Stimulated activated CD8-positive, alpha-beta memory T cell treated with anti-CD3 and anti-CD28 coated beads, Interleukin-7, amount 100 ng/mL, for 4 hours (primary cell): ENCODE measurements around the gene TIMM50.
"Not testable (repeated sequence)": the region's sequence is repeated elsewhere in the genome, so short reads cannot be mapped to it uniquely, and the experiment has no call there.

Experiments used
- DNase-seq, 2 donors: peaks; one replicate each; pipeline ENCODE4 v3.0.0-alpha.2; 2020; ENCODE audit warnings: low read depth in 2 of 2

TIMM50 gene

DNA sequence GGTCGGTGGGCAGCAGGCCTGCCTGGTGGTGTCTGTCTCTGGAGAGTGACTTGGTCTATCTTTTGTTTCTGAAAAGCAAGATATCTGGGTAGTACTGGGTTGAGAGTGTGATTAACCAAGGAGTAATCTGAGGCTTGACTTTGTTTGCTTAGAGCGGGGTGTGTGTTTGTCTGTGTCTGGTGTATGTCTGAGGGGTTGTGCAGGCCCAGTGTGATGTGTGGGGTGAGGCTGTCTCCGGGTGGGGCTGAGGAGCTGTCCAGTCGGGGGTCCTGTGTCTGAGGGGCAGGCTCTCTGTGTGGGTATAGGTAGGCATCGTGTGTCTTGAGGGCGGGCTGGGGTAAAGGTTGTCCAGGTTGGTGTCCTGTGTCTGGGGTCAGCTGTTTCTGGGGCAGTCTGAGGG lies 11.1 kb upstream of the TIMM50 start:
- no peak for DNase-seq

DNA sequence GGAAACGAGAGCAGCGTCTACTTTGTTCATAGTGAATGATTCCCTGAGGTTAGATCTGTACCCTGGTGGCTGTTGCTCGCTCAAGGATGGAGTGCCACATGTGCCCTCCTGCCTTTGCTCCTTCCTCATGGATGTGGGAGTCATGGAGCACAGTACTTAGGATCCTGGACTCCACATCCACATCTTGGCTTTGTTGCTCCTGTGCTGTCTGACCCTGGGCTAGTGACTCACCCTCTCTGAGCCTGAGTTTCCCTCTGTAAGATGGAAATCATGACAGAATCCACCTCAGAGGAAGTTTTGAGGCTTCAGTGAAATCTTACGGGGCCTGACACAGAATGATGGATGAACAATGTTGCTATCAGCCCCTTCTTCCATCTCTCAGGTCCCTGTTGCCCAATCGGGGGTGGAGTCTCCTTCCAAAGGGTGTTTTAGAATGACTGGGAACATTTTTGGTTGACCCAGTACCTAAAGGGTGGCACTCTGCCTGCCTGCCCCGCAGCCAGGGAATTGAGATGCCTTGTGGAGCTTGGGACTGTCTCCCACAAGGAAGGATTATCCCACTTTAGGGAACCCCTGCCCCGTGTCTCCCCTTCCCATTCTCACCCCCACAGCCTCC lies 9.8 kb upstream of the TIMM50 start:
- no peak for DNase-seq

DNA sequence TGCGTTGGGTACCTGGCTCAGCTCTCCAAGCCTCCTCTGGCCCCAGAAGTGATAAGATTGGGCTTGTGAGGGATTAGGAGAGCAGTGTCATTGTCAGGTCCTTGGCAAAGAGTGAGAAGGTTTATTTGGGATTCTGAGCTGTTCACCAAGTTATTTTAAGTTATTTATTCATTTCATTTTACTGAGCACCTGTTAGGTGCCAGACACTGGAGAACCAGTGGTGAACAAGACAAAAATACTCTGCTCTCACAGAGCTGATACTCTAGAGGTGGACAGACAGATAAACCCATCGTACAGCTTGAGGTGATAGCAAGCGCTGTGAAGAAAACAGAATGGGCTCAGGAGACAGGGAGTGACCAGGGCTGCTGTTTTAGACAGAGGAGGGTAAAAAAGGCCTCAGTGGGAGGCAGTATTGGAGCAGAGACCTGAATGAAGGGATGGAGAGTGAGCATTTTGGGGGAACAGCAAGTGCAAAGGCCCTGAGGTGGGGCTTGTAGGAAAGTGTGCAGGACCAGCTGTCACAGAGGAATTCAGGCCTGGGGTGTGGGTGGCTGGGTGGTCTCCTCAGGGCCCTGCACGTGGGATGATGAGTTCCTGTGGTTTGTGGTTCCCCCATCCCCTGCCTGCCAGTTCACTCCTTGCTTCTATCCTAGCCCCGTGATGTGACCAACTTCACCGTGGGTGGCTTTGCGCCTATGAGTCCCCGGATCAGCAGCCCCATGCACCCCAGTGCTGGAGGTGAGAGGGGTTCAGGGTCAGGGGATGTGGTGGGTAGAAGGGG lies 8.7 kb upstream of the TIMM50 start:
- no peak for DNase-seq

DNA sequence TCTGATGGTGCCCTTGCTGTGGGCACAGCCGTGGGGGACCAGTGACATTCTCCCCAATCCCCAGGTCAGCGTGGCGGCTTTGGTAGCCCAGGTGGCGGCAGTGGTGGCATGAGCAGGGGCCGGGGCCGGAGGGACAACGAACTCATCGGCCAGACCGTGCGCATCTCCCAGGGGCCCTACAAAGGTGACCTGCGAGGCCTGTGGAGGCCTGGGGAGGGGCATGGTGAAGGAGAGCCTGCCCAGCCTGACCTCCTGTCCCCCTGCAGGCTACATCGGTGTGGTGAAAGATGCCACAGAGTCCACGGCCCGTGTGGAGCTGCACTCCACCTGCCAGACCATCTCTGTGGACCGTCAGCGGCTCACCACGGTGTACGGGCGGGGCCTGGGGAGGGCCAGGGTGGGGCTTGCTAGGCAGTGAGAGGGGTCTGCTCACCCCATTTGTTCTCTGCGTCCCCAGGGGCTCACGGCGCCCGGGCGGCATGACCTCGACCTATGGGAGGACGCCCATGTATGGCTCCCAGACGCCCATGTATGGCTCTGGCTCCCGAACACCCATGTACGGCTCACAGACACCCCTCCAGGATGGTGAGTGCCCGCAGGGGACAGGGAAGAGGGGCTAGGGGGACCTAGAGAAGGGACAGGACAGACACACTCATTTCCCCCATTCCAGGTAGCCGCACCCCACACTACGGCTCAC lies 7.7 kb upstream of the TIMM50 start:
- DNase-seq = no peak

DNA sequence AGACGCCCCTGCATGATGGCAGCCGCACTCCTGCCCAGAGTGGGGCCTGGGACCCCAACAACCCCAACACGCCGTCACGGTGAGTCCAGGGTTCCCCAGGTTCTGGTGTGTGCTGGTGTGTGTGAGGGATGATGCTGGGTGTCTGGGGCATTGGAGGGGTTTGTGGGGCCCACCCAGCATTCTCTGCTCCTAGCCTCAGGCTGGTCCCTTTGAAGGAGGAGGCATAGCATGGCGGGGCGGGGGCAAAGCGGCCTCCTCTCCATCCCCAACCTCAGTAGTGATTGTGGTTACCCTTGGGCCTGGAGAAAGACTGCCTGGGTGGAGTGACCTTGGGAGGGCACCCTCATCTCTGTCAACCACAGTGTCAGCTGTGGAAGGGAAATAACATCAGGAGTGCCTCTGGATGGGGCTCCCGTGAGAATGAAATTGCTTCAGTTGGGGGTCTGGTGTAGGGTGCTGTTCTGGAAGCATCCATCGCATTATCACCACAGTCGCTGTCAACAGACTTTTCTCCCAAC lies 7.1 kb upstream of the TIMM50 start:
- no peak for DNase-seq

DNA sequence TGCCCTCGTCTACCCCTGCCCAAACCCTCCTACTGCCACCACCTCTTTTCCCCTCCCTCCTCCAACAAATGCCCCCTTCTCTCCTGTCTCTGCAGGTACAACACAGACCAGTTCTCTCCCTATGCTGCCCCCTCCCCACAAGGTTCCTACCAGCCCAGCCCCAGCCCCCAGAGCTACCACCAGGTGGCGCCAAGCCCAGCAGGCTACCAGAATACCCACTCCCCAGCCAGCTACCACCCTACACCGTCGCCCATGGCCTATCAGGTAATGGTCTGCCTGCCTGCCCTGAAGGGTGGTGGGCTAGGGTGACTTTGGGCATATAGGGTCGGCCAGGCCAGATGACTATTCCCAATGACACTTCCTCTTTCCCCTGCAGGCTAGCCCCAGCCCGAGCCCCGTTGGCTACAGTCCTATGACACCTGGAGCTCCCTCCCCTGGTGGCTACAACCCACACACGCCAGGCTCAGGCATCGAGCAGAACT lies 6.5 kb upstream of the TIMM50 start:
- peak; percentile 42 to 46 for DNase-seq

DNA sequence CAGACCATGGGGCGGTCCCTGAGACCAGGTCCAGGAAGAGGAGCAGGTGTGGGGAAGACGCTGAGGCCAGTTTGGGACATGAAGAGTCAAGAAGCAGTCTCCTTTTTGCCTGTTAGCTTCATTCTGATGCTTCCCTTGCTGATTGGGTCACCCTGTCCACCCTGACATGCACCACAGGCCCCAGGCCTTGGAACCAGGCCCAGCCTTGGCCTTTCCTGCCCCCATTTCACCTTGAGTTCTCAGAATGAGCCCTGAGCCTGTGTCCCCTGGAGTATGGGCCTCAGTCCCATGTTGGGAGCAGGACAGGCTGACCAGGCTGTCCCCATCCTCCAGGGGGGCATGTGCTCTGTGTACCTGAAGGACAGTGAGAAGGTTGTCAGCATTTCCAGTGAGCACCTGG lies 4.9 kb upstream of the TIMM50 start:
- no peak for DNase-seq

DNA sequence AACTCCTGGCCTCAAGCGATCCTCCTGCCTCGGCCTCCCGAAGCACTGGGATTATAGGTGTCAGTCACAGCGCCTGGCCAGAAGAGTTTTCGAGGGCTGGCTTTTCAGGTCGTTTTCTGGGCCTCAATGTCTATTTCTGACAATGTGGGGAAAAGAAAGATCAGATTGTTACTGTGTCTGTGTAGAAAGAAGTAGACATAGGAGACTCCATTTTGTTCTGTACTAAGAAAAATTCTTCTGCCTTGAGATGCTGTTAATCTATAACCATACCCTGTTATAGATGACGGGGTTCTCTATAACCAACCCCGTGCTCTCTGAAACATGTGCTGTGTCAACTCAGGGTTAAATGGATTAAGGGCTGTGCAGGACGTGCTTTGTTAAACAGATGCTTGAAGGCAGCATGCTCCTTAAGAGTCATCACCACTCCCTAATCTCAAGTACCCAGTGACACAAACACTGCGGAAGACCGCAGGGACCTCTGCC lies 1.3 kb upstream of the TIMM50 start:
- DNase-seq = not testable (repeated sequence)

DNA sequence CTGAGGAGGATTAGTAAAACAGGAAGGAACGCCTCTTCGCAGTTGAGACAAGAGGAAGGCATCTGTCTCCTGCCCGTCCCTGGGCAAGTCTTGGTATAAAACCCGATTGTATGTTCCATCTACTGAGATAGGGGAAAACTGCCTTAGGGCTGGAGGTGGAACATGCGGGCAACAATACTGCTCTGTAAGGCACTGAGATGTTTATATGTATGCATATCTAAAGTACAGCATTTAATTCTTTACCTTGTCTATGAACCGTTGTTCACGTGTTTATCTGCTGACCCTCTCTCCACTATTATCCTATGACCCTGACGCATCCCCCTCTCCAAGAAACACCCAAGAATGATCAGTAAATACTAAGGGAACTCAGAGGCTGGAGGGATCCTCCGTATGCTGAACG lies 722 bp upstream of the TIMM50 start:
- no peak for DNase-seq

DNA sequence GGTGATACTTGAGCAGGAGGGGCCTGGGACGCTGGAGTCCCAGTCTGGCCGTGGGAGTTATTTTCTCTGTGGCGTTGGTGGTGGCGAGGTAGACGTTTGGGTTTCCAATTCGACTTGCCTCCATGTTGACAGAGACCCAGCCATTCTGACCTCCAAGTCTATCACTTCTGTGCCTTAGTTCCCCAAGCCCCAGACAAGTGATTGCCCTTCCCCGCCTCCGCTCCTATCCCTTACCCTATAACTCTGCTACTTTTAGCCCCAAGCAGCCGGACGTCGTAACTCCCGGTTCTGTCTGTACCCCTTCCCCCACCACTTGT lies 549 bp downstream of the TIMM50 start:
- no peak for DNase-seq

DNA sequence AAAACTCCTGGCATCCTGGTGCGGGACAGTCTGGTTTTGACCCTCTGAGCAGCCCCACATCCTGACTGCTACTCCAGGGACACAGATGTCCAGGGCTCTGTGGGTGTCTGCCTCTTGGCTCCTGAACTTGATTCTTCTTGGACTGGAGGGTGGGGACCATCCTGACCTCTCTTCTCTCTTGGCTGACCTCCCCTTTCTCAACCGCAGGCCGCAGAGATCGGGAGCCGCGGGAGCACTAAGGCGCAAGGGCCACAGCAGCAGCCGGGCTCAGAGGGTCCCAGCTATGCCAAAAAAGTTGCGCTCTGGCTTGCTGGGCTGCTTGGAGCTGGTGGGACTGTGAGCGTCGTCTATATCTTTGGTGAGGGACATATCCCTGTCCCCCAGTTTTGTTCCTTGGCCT lies 1.0 kb downstream of the TIMM50 start:
- DNase-seq = no peak

DNA sequence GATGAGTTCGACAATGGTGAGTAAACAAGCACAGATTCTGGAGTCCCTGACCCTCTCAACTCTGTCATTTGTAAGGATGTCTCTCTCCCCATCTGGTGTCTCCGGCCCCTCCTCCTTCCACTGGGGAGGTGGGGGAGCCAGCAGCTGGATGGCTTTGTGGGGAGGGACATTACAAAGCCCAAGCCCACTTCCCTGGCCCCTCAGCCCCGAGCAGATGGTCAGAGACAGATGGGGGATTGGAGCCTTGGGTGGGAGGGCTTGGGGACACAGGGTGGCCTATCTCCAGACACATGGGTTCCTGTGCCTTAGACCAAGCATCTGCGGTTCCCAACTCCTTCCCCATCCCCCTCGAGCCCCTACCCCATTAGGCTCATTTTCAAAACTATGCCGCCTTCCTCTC lies 2.5 kb downstream of the TIMM50 start:
- no peak for DNase-seq

DNA sequence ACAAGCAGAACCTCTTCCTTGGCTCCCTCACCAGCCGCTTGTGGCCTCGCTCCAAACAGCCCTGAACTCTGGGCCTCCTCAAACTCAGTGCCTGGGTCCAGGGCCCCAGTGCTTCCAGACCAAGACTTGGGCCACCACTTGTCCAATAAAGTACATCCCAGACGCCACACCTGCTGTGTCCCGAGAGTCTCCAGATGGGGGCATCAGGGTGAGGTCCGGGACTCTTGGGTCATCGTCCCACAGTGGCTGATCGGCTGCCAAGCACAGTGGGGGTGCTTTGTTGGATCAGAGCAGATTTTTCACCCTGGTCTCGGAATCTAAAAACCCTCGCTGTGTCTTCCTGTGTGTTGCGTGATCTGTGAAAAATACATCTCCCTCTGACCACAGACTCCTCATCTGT lies 9.1 kb downstream of the TIMM50 start:
- DNase-seq = no peak

DNA sequence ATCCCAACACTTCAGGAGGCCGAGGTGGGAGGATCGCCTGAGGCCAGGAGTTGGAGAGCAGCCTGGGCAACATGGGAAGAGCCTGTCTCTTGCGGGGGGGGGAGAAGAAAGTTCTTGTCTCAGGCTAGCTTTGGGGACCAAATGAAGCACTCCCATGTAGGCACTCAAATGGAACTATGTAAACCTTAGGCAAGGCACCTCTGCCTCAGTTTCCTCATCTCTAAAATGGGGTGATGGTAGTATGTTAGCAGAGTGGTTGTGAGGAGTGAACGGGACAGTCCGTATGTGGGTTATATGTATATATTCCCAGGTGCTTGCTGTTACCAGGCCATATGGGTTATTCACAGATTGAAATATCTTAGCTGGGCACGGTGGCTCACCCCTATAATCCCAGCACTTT lies 11.6 kb downstream of the TIMM50 start:
- no peak for DNase-seq

DNA sequence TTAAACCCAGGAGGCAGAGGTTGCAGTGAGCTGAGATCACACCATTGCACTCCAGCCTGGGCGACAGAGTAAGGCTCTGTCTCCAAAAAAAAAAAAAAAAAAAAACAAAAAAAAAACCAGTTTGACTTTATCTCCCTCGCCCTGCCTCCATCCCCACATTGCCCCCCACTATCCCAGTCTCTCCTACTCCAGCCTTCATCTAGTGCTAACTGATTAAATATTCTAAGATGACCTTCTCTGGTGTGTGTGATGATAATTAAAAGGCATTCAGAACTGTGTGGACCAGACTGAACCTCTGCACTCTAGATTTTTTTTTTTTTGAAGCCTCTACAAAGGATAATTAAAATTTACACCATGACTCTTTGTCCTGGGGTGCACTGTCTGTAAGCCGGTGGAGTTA lies 12.2 kb downstream of the TIMM50 start:
- DNase-seq = no peak

DNA sequence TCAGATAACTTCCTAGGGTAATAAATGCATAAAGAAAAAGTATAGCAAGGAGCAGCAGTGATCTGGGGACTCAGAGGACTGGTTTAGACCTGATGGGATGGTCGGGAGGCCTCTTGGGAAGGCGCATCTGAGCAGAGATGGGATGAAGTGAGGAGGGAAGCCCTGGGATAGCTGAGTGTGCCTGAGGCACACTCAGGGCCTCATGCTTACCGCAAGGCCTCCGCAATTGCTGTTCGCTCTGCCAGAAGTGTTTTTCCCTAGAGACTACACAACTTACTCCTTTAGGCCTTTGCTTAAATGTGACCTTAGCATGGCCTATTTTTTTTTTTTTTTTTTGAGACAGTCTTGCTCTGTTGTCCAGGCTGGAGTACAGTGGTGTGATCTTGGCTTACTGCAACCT lies 14.0 kb downstream of the TIMM50 start:
- DNase-seq = no peak

DNA sequence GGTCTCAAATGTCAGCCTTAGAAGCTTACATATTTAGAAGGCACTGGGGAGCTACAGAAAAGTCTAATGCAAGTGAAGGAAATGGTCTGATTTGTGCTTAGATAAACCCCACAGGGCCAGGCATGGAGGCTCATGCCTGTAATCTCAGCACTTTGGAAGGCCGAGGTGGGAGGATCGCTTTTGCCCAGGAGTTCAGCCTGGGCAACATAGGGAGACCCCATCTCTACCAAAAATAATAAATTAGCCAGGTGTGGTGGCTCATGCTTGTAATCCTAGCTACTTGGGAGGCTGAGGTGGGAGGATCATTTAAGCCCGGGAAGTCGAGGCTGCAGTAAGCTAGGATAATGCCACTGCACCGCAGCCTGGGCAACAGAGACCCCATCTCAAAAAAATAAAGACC lies 15.4 kb downstream of the TIMM50 start:
- no peak for DNase-seq

DNA sequence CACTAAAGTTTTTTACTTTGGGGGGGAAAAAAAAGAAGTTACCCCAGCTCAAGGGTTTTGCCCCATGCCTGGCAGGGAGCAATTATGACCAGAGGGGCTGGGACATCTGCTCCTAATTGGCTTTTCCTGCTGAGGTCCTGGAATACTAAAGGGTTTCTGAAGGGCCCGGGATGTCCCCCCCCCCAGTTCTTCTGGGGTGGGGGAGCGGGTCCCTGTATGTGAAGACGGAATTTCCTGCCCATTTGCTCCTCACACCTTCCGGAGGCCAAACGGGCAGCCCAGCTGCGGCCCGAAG lies 17.0 kb downstream of the TIMM50 start:
- no peak for DNase-seq

DNA sequence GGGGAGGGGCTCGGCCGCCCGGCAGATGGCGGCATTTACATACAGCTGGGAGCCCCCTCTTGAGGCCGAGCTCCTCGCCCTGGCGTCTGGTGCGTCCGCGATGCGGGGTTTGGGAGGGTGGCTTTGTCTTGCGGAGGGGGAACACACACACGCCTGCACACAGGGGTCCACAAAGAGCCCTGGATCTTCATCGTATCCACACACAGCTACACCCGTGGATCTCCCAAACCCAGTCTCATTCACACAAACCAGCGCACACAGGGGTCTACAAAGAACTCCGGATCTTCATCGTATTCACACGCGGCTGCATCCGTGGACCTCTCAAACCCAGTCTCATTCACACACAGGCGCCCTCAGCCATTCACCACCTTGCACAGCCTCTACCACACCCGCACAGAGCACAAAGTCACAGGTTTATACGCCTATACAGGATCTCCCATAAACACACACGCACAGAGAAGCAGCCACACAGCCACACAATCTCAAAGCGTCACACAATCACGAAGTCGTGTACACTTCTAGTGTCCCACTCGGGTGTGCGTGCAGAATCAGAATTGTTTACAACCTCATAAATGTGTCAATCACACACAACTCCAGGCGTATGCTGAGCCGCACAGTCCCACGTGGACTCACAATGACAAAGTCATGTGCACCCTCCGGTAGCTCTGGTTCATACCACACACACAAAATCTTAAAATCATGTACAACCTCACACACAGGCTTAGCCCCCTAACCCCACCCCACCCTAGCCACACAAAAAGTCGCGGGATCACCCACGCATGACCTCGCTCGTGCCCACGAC lies 17.6 kb downstream of the TIMM50 start:
- DNase-seq = no peak

DNA sequence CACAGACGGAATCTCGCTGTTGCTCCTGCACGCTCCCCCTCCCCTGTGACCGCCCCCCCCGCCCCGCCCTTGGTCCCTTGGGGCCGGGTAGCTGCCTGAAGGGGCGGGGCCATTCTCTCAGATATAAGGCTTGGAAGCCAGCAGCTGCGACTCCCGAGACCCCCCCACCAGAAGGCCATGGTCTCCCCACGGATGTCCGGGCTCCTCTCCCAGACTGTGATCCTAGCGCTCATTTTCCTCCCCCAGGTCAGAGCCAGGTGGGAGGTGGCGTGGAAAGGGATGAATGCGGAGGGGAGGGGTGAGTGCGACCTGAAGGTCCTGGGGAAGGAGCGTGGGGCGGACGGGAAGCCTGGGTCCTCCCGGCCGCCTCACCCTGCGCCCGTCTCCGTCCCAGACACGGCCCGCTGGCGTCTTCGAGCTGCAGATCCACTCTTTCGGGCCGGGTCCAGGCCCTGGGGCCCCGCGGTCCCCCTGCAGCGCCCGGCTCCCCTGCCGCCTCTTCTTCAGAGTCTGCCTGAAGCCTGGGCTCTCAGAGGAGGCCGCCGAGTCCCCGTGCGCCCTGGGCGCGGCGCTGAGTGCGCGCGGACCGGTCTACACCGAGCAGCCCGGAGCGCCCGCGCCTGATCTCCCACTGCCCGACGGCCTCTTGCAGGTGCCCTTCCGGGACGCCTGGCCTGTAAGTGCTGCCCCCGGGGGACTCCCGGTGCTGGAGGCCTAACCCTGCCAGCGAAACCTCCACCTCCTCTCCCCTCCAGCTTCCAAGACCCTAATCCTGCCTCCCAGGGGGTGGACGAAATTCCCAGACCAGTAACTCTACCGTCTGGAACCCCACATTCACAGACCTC lies 18.4 kb downstream of the TIMM50 start, which contains the start of gene DLL3:
Gene DLL3, plus strand, starts transcription at position 150 of the 845 bp plus-strand sequence. Its CDS starts 28 bp downstream, at position 178.
- no peak for DNase-seq

DNA sequence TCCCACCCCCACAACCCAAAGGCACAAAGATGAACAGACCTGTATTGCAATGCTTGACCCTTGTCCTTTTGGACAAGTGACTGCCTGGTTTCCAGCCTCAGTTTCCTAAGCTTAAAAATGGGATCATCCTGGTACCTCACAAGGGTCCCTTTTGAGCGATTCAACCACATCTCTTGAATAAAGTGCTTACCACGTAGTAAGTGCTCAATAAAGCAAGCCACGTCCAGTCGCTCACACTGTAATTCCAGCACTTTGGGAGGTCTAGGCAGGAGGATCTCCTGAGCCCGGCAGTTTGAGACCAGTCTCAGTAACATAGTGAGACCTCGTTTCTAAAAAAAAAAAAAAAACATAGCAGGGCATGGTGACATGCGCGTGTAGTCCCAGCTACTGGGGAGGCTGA lies 19.3 kb downstream of the TIMM50 start:
- no peak for DNase-seq
